Muscle layer of colon (tissue), 2 donors: Measurements from ENCODE around the gene FUT8.

ENCODE experiments used
- H3K27ac ChIP-seq: one replicate; pipeline ENCODE4 v1.7.0; 2013; ENCODE audit warnings: low read depth, mild to moderate bottlenecking, low read length, moderate library complexity
- H3K27me3 ChIP-seq, 2 donors: one replicate each; pipeline ENCODE4 v1.7.0; 2013; ENCODE audit warnings: low read length in 2 of 2, mild to moderate bottlenecking in 2 of 2; ENCODE audit not compliant: insufficient read depth in 2 of 2, control insufficient read depth in 1 of 2
- H3K36me3 ChIP-seq: one replicate; pipeline ENCODE4 v1.7.0; 2013; ENCODE audit warnings: mild to moderate bottlenecking, low read length; ENCODE audit not compliant: insufficient read depth
- H3K4me1 ChIP-seq: one replicate; pipeline ENCODE4 v1.7.0; 2013; ENCODE audit warnings: mild to moderate bottlenecking, low read length; ENCODE audit not compliant: insufficient read depth
- H3K4me3 ChIP-seq, 2 donors: one replicate each; pipeline ENCODE4 v1.7.0; 2013; ENCODE audit warnings: low read length in 2 of 2, low read depth in 1 of 2, mild to moderate bottlenecking in 1 of 2, moderate library complexity in 1 of 2
- H3K9ac ChIP-seq: one replicate; pipeline ENCODE4 v1.7.0; 2013; ENCODE audit warnings: low read length
- H3K9me3 ChIP-seq: one replicate; pipeline ENCODE4 v1.7.0; 2013; ENCODE audit warnings: mild to moderate bottlenecking, low read length
- donor health status: abdominal sarcoma.
- donor health status: Adenocarcinoma of cecum.

Gene FUT8

DNA sequence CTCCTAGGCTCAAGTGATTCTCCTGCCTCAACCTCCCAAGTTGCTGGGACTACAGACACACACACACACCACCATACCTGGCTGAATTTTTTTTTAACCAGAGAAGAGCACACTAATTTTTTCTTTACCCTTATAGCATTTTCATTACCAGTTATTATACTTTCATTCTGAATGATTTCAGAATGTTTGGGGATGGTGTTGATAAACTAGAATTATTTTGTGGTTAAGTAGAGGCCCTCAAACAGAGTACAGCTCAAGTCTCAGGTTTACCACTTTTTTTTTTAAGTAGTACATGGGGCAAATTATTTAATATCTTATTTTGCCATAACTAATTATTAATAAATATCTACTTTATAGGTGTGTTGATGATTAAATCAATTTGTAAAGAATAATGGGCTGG is 86.6 kb downstream of the FUT8 start:
- H3K36me3 ChIP-seq: no peaks in the 10 kb centered on the region
- no peaks in the 10 kb centered on the region for H3K9me3 ChIP-seq
- no peaks in the 10 kb centered on the region for H3K27me3 ChIP-seq
- no peak overlapping the region for H3K4me3 ChIP-seq
- no peak overlapping the region for H3K27ac ChIP-seq
- H3K4me1 ChIP-seq: peaks cover 9% of the 10 kb centered on the region
- H3K9ac ChIP-seq: no peak overlapping the region

DNA sequence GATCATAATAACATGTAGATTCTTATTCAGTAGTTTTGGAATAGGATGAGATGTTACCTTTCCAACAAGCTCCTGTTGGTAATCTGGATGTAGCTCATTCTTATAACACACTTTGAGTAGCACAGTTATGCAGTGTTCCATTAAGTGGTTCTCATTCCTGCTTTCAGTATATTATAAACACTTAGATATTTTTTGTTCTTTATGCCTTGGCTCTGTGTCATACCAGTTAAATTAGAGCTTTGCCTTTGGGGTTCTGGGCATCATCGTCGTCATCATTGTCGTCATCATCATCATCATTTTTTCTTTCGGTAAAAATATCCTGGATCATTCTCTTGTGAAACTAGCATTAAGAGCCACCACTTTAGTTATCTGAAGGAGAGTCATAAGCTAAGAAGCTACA is 87.5 kb downstream of the FUT8 start:
- Histone ChIP-seq H3K9ac (no peak overlapping the region), H3K27ac (no peak overlapping the region), H3K27me3 (no peaks in the 10 kb centered on the region), H3K36me3 (no peaks in the 10 kb centered on the region), H3K4me1 (peaks cover 9% of the 10 kb centered on the region), H3K9me3 (no peaks in the 10 kb centered on the region), H3K4me3 (no peak overlapping the region)

DNA sequence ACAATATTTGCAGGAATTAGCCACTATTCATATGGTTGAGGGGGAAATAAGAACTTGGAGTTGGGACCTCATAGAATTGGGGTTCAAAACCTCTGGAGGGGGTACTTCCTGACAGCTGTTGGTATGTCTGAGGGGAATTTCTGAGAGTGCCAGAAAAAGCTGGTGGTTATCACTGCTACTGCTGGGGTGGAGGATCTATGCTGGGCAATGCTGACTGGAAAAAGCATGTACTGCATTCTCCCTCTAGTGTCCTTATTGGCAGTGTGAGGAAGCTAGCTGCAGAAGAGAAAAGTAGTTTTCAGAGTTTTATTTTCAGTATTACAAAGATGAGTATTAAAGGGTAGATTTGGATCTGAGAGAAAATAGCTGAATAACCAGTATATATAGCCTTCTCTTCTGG is 88.8 kb downstream of the FUT8 start:
- no peak overlapping the region for H3K4me3 ChIP-seq

DNA sequence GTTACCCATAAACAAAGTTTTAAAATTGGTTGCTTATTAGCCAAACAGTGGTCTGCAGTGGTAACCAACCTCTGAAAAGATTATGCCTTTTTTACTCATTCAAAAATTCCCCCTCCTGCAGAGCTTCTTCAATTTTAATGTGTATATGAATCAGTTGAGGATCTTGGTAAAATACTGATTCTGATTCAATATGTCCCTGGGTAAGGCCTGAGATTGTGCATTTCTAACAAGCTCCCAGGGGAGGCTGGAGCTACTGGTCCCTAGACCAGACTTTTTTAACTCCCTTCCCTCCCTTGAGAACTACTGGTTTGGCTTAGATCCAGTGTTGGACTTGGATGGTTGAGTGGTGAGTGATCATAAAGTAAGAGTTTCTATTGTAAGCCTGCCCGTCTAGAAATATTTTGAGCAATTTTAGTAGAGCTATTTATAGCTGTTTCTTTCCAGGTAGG is 90.2 kb downstream of the FUT8 start:
- no peak overlapping the region for H3K27ac ChIP-seq
- H3K9me3 ChIP-seq: no peaks in the 10 kb centered on the region
- H3K4me3 ChIP-seq: no peak overlapping the region
- no peaks in the 10 kb centered on the region for H3K27me3 ChIP-seq
- H3K9ac ChIP-seq: no peak overlapping the region
- H3K4me1 ChIP-seq: peaks cover 9% of the 10 kb centered on the region
- H3K36me3 ChIP-seq: no peaks in the 10 kb centered on the region

More for the DNA sequence above, 88.8 kb downstream of the FUT8 start:
- no peaks in the 10 kb centered on the region for H3K27me3 ChIP-seq
- H3K4me1 ChIP-seq: peaks cover 9% of the 10 kb centered on the region
- no peak overlapping the region for H3K27ac ChIP-seq
- H3K9me3 ChIP-seq: no peaks in the 10 kb centered on the region
- H3K9ac ChIP-seq: no peak overlapping the region
- H3K36me3 ChIP-seq: no peaks in the 10 kb centered on the region

DNA sequence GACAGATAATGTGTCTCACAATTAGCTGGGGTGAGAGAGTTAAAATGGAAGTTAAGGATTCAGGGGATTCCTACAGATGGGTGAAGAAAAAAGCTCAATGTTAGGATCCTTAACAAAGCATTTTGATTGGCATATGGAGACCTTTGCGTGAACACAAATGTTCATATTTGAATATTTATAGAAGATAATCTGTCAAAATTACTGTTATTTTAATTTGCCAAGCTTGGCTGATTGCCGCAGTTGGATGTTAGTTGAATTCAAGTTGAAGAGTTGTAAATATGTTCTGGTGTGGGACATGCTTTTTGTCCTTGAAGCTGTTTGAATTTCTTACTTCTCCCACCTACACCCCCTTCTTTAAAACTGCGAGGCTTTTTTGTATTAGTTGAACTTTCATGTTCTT is 91.2 kb downstream of the FUT8 start:
- H3K36me3 ChIP-seq: no peaks in the 10 kb centered on the region
- peaks cover 7% of the 10 kb centered on the region for H3K4me1 ChIP-seq
- H3K9ac ChIP-seq: no peak overlapping the region
- no peaks in the 10 kb centered on the region for H3K27me3 ChIP-seq
- H3K9me3 ChIP-seq: no peaks in the 10 kb centered on the region
- H3K4me3 ChIP-seq: no peak overlapping the region
- no peak overlapping the region for H3K27ac ChIP-seq

DNA sequence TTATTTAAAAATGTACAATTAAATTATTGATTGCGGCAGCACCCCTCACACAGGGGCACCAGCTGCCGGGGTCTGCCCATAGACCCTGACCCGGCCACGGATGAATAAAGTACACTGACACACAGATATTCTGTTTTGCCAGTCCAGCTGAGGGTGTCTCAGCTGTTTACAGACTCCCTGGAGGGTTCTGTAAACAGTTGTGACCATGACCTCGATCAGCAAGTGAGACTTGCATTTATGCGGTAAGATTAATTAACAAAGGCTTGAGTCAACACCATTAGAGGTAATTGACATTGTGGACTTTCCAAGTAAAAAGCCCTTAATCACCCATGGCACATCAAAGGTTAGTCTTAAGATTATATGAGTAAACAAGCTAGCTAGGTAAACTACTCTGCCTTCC is 94.3 kb downstream of the FUT8 start:
- Histone ChIP-seq H3K27ac (no peak overlapping the region), H3K4me1 (no peaks in the 10 kb centered on the region), H3K9me3 (no peaks in the 10 kb centered on the region), H3K4me3 (no peak overlapping the region), H3K36me3 (no peaks in the 10 kb centered on the region), H3K9ac (no peak overlapping the region), H3K27me3 (no peaks in the 10 kb centered on the region)

DNA sequence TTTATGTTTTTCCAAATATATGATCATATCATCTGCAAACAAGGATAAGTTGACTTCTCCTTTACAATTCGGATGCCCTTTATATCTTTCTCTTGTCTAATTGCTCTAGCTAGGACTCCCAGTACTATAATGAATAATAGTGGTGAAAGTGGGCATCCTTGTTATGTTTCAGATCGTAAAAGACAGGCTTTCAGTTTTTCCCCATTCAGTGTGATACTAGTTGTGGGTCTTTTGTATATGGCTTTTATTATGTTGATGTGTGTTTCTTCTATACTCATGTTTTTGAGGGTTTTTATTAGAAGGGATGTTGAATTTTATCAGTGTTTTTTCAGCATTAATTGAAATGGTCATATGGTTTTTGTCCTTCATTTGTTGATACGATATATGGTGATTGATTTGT is 97.3 kb downstream of the FUT8 start:
- Histone ChIP-seq H3K36me3 (no peaks in the 10 kb centered on the region), H3K4me3 (no peak overlapping the region), H3K9me3 (no peaks in the 10 kb centered on the region), H3K4me1 (no peaks in the 10 kb centered on the region), H3K27ac (no peak overlapping the region), H3K27me3 (no peaks in the 10 kb centered on the region), H3K9ac (no peak overlapping the region)

DNA sequence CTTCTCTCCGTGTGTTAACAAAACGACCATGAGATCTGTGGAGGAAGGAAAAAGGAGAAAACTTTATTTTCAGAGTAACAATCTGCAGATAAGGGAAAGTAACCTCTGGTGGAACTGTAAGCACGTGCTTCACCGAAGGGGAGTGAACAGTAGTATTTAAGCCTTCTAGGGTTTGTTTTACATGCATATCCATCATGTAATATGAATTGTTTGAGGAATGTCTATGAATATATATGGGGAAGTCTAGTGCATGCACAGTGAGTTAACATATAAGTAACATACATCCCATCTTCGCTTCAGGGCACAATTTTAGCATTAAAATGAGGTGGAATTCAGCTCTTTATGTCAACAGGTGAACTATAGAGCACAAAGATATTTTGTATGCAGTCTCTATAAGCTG is 101.1 kb downstream of the FUT8 start:
- no peaks in the 10 kb centered on the region for H3K4me1 ChIP-seq

DNA sequence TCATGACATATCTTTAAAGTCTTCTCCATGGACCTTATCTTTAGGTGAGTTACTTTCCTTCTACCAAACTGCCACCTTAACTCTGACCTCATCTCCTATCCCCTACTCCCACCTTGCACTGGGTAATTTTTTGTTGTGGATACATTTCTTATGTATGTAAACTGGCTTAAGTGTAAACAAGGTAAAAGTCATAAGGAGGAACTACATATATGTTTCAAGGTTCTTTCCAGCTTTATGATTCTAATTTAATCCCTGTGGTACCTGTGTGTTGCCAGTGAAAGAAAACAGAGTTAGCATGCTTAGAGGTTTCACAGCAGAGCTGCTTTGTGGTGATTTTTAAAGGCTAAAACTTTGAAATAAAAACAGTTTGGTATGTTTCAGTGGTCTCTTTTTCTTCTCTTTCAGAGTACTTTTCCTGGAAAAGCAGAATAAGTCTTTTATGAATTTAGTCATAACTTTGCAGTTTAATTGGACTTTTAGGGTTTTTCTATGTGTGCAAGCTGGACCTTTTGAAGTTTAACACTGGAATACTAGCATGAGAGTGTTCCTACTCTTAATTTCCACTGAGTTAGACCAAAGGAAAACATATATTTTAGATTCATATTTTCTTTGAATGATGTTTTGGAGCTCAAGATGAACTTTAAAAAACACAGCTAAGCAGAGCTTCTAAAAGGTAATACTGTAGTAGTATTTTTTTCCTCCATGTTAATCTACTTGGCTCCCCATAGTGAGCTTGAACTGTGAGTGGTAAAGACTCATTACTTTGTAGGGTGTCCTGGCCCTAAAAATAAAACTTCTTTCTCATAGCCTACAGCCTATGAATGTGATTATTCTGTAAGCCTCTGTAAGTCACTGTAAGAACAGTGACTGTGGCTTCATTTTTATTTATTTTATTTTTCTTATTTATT is 105.4 kb downstream of the FUT8 start:
- H3K27ac ChIP-seq: no peak overlapping the region
- no peak overlapping the region for H3K4me3 ChIP-seq
- no peaks in the 10 kb centered on the region for H3K27me3 ChIP-seq
- H3K36me3 ChIP-seq: no peaks in the 10 kb centered on the region
- H3K9me3 ChIP-seq: no peaks in the 10 kb centered on the region
- no peaks in the 10 kb centered on the region for H3K4me1 ChIP-seq
- H3K9ac ChIP-seq: no peak overlapping the region

More for the DNA sequence above, 101.1 kb downstream of the FUT8 start:
- Histone ChIP-seq H3K27me3 (no peaks in the 10 kb centered on the region), H3K36me3 (no peaks in the 10 kb centered on the region), H3K9me3 (no peaks in the 10 kb centered on the region), H3K4me3 (no peak overlapping the region), H3K27ac (no peak overlapping the region), H3K9ac (no peak overlapping the region)

DNA sequence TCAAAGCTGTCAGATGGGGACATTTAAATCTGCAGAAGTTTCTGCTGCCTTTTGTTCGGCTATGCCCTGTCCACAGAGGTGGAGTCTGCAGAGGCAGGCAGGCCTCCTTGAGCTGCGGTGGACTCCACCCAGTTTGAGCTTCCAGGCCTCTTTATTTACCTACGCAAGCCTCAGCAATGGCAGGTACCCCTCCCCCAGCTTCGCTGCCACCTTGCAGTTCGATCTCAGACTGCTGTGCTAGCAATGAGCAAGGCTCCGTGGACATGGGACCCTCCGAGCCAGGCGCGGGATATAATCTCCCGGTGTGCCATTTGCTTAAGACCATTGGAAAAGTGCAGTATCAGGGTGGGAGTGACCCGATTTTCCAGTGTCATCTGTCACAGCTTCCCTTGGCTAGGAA is 115.5 kb downstream of the FUT8 start:
- H3K9ac ChIP-seq: no peak overlapping the region
- H3K9me3 ChIP-seq: peaks cover 3% of the 10 kb centered on the region
- H3K4me3 ChIP-seq: no peak overlapping the region
- H3K4me1 ChIP-seq: no peaks in the 10 kb centered on the region
- no peak overlapping the region for H3K27ac ChIP-seq
- no peaks in the 10 kb centered on the region for H3K27me3 ChIP-seq
- no peaks in the 10 kb centered on the region for H3K36me3 ChIP-seq

DNA sequence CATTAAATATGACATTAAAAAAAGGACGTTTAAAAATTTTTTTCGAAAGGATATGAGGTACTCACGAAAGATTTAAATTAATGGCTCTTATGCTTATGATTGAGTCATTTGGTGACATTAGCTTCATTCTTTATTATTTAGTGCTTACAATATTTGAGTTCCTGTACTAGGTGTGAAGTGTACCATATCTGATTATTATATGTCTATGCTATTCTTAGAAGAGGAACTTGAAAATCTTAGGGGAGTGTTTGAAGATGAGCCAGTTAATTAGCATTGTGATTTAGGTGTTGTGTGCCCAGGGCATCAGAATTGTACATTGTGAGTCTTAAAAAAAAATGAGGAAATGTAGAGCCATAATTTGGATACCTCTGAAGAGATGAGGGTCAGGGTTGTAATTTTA is 118.6 kb downstream of the FUT8 start:
- Histone ChIP-seq H3K9me3 (peaks cover 7% of the 10 kb centered on the region), H3K9ac (no peak overlapping the region), H3K4me3 (no peak overlapping the region), H3K36me3 (no peaks in the 10 kb centered on the region), H3K27ac (no peak overlapping the region), H3K27me3 (no peaks in the 10 kb centered on the region), H3K4me1 (no peaks in the 10 kb centered on the region)
